ENCODE results near the gene ATXN7L1. TPM values are rescaled to one million over a fixed set of nuclear protein-coding genes. Genes with fewer than 3 reads are reported as not detected.

ATXN7L1 gene
- total RNA-seq, 4 donors from 2014 or later = 4.6 to 12.5 (median 10.1) TPM

DNA sequence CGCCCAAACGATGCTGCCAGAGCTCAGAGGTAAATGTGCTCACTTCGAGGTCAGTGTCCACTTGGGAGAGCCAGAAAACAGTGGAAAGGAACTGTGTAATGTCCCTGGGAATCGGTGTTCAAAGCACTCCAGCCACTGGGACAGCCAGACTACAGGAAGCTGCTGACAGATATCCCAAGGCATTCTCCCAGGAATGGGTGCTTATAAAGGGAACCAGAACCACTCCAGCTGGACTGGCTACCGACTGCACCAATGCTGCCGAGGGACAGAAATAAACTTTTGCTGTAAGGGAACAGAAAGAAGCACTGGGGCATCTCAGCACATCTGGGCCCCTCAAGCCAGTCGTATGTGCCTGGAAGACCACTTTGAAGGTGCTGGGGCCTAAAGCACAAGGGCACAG, 76.7 kb downstream of the ATXN7L1 start:
- H3K9me3 ChIP-seq = no peaks in the 10 kb centered on the region
- 67% methylated on average over 7 of the region's 7 CpGs for WGBS
- no peak for TF ChIP-seq EP300 (IDR thresholded peaks at IDR 0.05)
- TF ChIP-seq POLR2AphosphoS5 (IDR thresholded peaks at IDR 0.05) = no peak
- TF ChIP-seq, protein P1, sequence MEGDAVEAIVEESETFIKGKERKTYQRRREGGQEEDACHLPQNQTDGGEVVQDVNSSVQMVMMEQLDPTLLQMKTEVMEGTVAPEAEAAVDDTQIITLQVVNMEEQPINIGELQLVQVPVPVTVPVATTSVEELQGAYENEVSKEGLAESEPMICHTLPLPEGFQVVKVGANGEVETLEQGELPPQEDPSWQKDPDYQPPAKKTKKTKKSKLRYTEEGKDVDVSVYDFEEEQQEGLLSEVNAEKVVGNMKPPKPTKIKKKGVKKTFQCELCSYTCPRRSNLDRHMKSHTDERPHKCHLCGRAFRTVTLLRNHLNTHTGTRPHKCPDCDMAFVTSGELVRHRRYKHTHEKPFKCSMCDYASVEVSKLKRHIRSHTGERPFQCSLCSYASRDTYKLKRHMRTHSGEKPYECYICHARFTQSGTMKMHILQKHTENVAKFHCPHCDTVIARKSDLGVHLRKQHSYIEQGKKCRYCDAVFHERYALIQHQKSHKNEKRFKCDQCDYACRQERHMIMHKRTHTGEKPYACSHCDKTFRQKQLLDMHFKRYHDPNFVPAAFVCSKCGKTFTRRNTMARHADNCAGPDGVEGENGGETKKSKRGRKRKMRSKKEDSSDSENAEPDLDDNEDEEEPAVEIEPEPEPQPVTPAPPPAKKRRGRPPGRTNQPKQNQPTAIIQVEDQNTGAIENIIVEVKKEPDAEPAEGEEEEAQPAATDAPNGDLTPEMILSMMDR (IDR thresholded peaks at IDR 0.05) = no peak
- no peak for TF ChIP-seq POLR2A (IDR thresholded peaks at IDR 0.05; ENCODE audit: low read depth)
- DNase-seq (ENCODE audit: extremely low spot score) = no peak
- intact Hi-C loops (cut with DNase I) = no loop called here
- peaks cover 19 to 65% (median 56%) of the 10 kb centered on the region in 4 donors for H3K4me1 ChIP-seq
- H3K36me3 ChIP-seq = no peaks in the 10 kb centered on the region
- H3K4me3 ChIP-seq = no peak overlapping the region
- no peaks in the 10 kb centered on the region for H3K27me3 ChIP-seq
- H3K27ac ChIP-seq (replicated peaks in 1 of 4) = peak overlapping the region in 2 of 4 donors; percentile 25 to 29

DNA sequence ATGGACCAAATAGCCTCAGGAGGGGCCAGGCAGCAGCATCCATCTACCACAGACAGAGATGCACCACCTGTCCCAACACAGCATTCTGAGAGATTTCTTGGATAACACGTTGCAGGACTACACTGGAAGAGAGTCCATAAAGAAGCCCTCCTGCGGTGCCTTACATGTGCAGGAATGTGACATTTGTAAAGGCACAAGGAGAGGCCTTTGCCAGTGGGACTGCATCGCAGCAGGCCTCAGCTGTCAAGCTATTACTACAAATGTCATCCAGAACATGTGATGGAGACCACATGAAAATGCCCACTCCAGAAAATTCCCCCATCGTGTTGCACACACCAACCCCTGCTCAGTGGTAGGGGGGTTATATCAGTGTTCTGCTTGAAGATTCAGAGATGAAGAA, 77.4 kb downstream of the ATXN7L1 start:
- H3K4me1 ChIP-seq = peaks cover 21 to 69% (median 56%) of the 10 kb centered on the region in 4 donors
- 94% methylated on average over 4 of the region's 4 CpGs for WGBS
- H3K27ac ChIP-seq (replicated peaks in 1 of 4) = peak overlapping the region in 1 of 4 donors; percentile 29
- H3K27me3 ChIP-seq = no peaks in the 10 kb centered on the region
- no peak for DNase-seq (ENCODE audit: extremely low spot score)
- TF ChIP-seq, protein P1 (IDR thresholded peaks at IDR 0.05) = no peak
- TF ChIP-seq POLR2A (IDR thresholded peaks at IDR 0.05; ENCODE audit: low read depth) = no peak
- no peaks in the 10 kb centered on the region for H3K9me3 ChIP-seq
- intact Hi-C loops (cut with DNase I) = no loop called here
- H3K36me3 ChIP-seq = no peaks in the 10 kb centered on the region
- H3K4me3 ChIP-seq = no peak overlapping the region

DNA sequence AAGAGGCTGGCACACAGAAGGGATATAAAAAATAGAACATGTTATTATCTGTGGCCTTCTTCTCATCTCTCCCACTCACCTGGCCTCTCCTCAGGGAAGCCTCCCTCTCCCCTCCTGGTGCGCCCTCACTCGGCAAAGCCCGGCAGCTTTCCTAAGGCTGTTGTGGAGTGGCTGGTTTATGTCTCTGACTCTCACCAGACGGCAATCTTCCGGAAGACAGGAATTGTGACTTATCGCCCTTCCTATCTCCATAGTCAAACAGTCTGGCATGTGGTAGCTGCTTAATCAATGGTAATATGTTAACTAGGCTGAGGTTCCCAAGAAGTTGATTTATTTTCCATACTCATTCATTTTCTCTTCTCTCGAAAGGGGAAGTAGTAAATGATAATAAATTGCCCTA, 78.7 kb downstream of the ATXN7L1 start:
- Histone ChIP-seq H3K4me1 (peaks cover 21 to 62% (median 48%) of the 10 kb centered on the region in 4 donors), H3K4me3 (no peak overlapping the region), H3K36me3 (no peaks in the 10 kb centered on the region), H3K27ac (replicated peaks in 1 of 4) (peak overlapping the region in 1 of 4 donors; percentile 82), H3K9me3 (no peaks in the 10 kb centered on the region), H3K27me3 (no peaks in the 10 kb centered on the region)
- intact Hi-C loops (cut with DNase I) = no loop called here
- TF ChIP-seq EP300 (IDR thresholded peaks at IDR 0.05) (no peak), POLR2AphosphoS5 (IDR thresholded peaks at IDR 0.05) (no peak), POLR2A (IDR thresholded peaks at IDR 0.05; ENCODE audit: low read depth) (no peak)
- TF ChIP-seq, protein P1 (IDR thresholded peaks at IDR 0.05) = no peak
- WGBS = 96% methylated on average over 7 of the region's 7 CpGs
- DNase-seq (ENCODE audit: extremely low spot score) = no peak

DNA sequence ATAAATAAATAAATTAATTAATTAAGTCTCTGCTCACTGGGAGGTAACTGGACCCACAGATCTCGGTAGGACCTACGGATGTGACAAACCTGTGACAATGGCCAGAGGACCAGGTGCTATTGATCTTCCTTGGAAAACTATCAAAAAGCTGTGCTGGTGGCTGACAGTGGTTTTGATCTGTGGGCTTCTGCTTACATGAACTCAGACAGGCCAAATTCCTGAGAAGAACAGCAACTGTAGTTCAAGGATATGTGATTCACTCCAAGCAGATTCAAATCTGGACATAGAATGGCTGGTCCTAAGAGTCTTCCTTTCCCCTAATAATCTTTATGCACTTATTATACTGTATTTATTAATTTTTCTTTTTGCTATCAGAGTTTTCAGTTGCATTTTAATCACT, 80.0 kb downstream of the ATXN7L1 start:
- Histone ChIP-seq H3K36me3 (no peaks in the 10 kb centered on the region), H3K9me3 (no peaks in the 10 kb centered on the region), H3K4me3 (no peak overlapping the region), H3K4me1 (peaks cover 21 to 54% (median 42%) of the 10 kb centered on the region in 4 donors), H3K27ac (replicated peaks in 1 of 4) (peak overlapping the region; percentile 69 to 82 (median 80)), H3K27me3 (no peaks in the 10 kb centered on the region)
- WGBS = 65% methylated on average over 2 of the region's 2 CpGs
- TF ChIP-seq POLR2A (IDR thresholded peaks at IDR 0.05; ENCODE audit: low read depth) = no peak
- TF ChIP-seq EP300 (IDR thresholded peaks at IDR 0.05) = no peak
- TF ChIP-seq, protein P1 (IDR thresholded peaks at IDR 0.05) = no peak
- TF ChIP-seq POLR2AphosphoS5 (IDR thresholded peaks at IDR 0.05) = no peak
- intact Hi-C loops (cut with DNase I) = no loop called here
- no peak for DNase-seq (ENCODE audit: extremely low spot score)

Measured in esophagus muscularis mucosa (tissue), 4 donors.